Stimulated activated CD8-positive, alpha-beta memory T cell treated with anti-CD3 and anti-CD28 coated beads, Interleukin-7, amount 100 ng/mL, for 4 hours (primary cell): ENCODE data around the gene MAP3K6.
"Not testable (repeated sequence)": the region's sequence is repeated elsewhere in the genome, so short reads cannot be mapped to it uniquely, and the experiment has no call there.

Experiments
- DNase-seq, 2 donors: peaks; one replicate each; pipeline ENCODE4 v3.0.0-alpha.2; 2020; ENCODE audit warnings: low read depth in 2 of 2

MAP3K6 gene, protein sequence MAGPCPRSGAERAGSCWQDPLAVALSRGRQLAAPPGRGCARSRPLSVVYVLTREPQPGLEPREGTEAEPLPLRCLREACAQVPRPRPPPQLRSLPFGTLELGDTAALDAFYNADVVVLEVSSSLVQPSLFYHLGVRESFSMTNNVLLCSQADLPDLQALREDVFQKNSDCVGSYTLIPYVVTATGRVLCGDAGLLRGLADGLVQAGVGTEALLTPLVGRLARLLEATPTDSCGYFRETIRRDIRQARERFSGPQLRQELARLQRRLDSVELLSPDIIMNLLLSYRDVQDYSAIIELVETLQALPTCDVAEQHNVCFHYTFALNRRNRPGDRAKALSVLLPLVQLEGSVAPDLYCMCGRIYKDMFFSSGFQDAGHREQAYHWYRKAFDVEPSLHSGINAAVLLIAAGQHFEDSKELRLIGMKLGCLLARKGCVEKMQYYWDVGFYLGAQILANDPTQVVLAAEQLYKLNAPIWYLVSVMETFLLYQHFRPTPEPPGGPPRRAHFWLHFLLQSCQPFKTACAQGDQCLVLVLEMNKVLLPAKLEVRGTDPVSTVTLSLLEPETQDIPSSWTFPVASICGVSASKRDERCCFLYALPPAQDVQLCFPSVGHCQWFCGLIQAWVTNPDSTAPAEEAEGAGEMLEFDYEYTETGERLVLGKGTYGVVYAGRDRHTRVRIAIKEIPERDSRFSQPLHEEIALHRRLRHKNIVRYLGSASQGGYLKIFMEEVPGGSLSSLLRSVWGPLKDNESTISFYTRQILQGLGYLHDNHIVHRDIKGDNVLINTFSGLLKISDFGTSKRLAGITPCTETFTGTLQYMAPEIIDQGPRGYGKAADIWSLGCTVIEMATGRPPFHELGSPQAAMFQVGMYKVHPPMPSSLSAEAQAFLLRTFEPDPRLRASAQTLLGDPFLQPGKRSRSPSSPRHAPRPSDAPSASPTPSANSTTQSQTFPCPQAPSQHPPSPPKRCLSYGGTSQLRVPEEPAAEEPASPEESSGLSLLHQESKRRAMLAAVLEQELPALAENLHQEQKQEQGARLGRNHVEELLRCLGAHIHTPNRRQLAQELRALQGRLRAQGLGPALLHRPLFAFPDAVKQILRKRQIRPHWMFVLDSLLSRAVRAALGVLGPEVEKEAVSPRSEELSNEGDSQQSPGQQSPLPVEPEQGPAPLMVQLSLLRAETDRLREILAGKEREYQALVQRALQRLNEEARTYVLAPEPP (N-terminal part only)

DNA sequence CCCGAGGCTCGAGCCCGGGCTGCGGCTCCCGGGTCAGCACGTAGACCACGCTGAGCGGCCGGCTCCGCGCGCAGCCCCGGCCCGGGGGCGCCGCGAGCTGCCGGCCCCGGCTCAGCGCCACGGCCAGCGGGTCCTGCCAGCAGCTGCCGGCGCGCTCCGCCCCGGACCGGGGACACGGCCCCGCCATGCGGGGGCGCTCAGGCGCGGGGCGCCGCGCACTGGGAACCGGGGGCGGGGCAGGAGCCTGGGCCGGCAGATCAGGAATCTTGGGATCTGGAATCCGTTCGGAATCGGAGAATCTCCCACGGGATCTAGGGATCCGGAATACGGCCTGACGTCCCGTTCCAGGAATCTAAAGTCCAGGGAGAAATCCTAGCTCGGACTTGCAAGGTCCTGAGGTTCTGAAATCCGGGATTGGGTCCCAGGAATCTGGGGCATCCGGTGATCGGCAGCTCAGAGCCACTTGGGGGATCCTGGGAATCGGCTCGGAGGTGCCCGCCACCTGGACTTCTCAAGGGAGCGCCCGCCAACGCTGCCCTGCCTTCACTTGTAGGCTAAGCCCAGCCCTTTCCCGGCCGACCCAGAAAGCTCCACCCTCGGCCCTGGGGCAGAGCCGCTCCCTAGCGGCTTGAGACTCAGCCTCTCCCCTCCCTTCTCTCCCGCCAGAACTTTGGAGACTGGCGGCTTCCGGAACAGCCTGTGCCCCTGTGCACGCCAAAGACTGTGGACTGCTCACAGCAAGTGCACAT lies at the start of gene MAP3K6:
Gene MAP3K6 (minus strand): TSS at position 551 of the 749 bp plus-strand sequence. CDS start 364 bp downstream, at position 187.
- DNase-seq, result no peak

DNA sequence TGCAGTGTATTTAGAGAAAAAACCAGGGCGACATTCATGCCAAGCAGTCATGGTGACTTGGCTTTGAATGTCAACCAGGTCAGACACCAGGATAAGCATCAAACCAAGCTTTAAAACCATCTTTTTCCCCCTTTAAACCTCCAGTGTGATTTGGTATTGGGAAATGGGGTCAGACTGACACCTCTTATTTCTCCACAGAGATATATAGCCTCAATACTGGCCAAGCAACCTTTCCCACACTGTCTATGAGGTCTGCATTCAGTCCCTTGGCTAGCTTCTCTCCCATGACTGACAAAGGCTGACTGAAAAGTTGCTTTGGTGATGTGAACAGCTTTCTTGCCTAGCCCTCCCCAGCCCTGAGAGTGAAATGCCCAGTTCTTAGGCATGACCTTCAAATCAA lies 47.3 kb upstream of the MAP3K6 start:
- no peak for DNase-seq

DNA sequence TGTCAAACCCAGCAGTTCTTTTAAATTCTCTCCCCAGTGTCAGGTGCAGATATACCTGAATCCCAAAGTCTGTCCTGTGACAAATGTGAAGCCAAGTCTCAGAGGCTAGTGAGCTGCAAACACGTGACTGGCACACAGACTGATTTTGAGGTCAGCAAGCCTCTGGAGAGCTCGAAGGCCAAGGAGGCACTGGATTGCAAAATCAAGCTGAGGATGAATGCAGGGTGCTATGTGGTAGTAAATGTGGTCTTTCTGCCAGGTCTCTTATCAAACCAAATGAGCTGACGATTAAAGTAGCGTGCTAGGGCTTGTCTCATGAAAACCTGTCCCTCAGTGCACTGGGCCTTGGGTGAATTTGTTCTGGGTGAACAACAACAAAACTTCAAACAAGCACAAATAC lies 46.2 kb upstream of the MAP3K6 start:
- no peak for DNase-seq

DNA sequence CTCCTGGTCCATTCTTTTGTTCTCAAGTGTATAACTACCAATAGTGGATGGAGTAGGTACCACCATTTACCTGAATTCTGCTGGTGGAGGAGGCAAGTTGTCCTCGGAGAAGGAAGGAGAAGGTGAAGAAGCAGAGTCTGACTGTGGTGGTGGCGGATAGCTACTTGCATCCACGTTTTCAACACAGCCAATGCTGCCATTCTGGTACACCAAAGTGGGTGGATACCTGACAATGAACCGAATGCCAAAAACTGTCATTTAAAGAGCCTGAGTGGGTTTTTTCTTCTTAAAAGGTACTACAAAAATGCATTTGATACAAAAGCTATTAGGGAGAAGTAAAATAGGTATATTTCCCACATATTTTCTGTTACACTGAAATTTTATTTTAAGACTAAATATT lies 45.7 kb upstream of the MAP3K6 start:
- no peak for DNase-seq

DNA sequence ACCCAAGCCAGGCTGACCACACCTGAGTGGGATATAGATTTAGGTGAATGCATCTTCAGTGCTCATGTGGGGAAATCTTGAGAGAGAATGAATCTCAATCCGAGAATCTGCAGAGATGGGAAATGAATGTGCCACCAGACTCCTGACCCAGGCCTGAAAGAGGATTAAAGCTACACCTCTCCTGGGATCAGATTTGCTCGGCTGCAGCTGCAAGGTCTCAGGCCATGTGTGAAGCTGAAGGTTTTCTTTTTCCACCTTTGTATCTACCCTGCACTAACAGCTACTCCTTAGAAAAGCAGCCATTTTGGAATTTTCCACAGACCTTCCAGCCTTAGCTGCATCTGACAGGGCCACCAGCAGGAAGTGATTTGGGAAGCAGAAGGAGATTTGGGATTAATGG lies 43.9 kb upstream of the MAP3K6 start:
- DNase-seq, result no peak

DNA sequence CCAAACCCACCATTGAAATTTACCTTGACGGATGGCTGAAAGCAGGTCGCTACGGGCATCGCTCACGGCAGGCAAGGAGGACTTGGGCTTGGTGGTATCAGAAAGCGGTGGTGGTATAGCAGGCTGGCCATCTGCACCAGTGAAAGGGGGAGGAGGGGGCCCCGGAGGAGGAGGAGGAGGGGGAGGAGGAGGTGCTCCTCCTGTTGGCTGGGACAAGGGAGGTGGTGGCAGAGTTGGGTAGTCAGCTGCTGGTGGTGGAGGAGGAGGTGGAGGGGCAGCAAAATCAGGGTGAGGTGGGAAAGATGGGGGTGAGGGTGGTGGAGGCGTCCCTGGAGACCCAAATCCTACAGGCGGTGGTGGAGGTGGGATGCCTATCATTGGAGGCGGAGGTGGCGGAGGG lies 42.9 kb upstream of the MAP3K6 start:
- no peak for DNase-seq

DNA sequence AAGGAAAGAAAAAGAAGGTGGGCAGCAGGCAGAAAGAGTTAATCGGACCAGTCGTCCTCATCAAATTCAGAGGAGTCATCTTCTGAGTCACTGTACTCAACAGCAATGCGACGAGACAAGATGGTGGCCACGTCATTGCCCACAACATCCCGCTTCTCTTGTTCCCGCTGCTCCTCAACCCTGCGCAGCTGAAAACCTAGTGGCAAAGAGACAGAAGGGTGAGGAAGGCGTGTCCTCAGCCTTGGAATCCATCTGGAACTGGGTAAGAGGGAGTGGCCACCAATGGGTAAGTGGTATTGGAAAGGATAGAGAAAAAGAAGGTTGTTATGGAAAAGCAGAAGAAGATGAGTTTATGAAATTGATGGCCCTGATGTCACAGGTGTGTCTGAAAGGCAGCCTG lies 41.4 kb upstream of the MAP3K6 start:
- no peak for DNase-seq

DNA sequence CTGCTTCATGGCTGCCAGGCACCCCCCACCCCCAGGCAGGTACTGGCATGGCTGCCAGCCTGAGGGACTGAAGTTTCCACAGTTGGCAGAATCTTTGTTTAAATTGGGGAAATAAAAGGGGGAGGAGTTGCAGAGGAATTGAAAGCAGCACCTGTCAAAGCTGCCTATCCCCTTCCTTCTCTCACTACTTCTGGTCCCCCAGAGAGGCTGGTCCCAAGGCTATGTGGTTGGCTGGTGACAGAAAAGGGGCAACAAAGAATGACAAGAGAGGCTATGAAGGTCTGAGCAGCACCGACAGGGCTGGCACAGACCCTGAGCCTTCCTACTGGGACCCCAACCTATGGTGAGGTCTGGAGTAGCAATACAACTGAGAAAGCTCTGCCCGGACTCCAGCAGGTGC lies 40.0 kb upstream of the MAP3K6 start:
- DNase-seq, result not testable (repeated sequence)

DNA sequence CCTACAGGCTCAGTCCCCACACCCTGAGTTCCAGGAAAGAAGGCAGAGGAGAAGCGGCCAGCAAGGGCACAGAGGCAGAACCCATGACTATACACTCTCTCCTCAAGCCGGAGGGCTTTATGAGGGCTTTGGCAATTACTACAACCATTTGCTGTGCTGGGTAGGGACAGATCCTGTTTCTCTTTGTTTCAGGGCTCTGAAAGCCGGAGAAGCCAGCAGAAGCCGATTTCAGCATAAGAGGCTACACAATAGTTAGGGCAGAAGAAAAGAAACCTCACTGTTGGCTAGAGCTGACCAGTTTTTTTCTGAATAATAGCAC lies 39.6 kb upstream of the MAP3K6 start:
- DNase-seq, result no peak

DNA sequence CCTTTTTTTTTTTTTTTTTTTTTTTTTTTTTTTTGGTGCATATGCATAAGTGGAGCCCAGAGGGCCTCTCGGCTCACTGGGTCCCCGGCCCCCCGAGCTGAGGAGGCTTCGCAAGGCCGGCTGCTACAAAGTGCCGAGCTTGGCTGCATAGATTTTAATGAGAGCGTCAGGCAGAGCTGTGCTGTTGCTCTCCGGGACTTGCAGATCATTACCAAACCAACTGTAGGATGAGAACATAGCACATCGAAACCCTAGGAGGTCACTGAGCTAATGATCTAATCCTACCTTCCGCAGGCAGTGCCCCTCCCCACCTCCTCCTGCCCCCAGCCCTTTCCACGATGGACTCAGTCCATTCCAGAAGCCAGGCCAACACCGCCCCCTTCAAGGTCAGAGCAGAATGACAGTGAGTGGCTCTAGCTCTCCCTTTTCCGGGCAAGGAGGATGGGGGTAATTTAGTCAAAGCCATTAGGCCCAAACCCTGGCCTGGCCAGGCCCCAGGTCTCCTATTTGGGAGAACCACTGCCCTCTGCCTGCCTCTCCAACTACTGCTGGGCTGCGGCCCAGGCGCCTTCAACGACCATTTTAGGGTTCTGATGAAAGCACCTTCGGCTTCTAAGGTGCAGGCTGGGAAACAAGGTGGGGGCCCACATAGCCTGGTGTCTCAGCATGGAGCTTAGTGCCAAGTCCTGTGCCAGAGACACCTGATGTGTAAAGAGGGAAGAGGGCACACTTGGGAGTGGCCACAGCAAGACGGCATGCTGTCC lies 39.0 kb upstream of the MAP3K6 start:
- not testable (repeated sequence) for DNase-seq

DNA sequence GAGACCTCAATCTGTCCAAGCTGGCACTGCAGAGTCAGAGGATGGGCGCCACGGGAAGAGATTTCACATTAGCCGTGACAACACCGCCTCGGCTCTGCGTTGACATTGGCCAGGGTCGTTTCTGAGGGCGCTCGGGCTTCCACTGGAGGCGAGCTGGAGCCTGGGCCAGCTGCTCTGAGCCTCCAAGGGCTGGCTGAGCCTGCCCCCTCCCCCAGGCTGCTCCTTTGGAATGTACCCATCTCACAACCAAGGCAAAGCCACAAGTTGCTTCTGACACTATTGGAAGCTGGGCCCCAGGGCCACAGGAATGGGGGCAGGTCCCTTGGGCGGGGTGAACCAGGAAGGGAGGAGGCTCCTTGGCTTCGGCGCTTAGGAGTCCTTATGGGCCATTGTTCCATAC lies 38.3 kb upstream of the MAP3K6 start:
- DNase-seq, result no peak

DNA sequence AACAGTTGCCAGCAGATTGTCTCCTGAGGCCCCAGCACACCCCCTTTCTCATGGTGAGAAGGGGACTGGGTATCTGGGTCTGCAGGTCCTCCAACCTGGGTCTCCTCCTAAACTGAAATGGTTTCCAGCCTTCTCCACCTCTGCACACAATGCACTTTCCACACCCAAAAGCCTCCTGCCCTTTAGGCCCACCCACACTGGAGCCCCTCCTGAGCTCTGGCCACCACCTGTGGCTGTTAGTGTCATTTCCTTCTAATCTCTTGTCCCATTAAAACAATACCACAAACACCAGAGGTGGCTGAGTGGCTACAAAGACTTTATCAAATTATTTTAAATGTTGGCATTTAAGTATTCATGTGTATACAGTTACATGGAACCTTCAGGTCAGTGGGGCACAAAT lies 37.2 kb upstream of the MAP3K6 start:
- no peak for DNase-seq

DNA sequence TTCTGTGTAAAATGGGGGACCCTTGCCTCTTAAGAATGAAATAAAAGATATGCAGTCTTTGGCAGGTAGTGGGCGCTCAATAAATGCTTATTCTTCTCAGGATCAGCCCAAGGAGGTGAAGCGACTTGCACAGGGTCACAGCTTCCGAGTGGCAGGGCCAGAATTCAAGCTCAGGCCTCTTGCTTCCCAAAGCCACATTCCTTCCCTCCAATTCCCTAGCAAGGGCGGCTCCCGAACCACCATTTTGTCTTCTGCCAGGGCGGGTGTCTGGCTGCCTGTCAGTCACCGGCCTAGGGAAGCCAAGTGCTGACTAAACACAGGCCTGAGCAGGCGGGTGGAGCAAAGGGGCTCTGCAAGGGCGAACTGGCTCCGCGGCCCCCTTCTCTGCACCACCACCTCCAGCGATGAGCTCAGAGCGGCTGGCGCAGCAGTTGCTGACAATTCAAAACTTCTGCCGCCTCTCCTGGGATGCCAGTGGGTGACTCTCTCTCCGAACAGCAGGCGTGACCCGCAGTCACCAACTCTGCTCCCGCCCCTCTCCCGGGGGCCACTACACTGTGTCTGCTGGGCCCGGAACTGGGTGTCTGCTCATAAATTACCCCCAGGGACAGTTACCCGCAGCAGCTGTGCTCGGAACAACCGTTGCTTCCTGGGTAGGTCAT lies 36.4 kb upstream of the MAP3K6 start:
- DNase-seq, result peak in 1 of 2 donors; percentile 32

DNA sequence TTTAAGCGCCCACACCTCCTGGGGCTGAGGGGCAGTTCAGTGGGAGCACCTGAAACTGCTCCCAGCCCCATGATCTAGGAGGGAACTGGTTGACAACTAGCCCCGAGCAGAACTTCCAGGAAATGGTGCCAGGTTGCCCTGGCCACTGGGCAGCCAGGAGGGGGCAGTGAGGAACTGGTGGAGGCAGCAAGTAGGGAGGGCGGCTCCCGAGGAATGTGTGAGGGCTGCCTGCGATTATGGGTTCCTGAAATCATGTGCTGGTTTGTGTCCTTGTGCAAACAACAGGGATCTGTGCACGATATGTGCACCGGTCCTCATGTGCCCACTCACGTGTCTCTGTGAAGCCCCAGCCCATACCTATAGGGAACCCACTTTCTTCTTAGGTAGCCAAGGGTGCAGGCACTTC lies 35.6 kb upstream of the MAP3K6 start:
- DNase-seq, result no peak

DNA sequence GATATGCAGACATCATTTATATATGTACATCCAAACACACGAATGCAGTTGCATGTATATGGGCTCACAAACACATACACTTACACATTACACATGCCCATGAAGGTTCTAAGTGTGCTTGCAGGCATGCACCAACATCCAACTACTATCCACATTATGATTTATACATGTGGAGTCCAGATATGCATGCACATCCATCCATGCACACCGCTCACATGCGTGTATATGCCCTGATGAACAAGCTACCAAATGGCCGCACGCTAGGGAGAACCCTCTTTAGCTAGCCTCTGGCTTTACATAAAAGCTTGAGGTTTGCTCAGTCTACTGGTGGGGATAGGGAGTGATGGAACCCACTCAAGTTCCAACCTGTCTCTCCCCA lies 34.2 kb upstream of the MAP3K6 start:
- DNase-seq, result no peak

DNA sequence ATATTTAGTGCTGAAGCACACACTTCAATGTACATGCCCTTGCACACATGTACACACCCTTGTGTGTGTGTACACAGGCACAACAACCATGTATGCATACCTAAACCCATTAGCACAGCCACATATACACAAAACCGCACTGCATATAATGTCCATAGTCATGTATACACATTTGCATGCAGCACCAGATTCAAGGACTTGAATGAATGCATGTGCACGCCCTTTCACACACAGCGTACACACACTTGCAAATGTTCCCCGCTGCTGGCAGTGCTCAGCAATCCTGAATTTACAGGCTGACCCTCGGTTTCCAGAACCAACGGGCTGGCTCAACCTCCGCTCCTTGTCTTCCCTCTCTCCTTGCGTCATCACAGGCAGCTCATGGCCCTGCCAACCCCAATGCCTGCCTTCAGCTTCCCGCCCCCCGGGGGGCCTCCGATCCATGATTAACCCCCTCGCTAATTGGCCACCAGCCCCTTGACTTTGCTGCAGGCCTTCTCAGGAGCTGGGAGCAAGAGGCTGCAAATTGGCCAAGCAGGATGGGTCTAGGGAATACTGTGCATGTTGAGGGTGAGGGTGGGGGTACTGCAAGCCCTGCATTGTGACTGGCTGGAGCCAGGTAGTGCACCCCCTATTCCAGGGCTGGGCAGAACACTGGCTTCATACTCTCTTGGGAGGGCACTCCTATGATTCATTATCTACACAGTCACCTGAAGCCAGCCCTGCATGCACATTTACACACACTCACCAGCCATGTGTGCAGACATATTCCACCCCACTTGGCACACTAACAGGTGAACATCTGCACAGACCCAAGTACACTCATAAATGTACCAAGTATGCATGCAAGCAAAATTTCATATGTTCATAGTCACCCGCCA lies 33.6 kb upstream of the MAP3K6 start:
- DNase-seq, result no peak

DNA sequence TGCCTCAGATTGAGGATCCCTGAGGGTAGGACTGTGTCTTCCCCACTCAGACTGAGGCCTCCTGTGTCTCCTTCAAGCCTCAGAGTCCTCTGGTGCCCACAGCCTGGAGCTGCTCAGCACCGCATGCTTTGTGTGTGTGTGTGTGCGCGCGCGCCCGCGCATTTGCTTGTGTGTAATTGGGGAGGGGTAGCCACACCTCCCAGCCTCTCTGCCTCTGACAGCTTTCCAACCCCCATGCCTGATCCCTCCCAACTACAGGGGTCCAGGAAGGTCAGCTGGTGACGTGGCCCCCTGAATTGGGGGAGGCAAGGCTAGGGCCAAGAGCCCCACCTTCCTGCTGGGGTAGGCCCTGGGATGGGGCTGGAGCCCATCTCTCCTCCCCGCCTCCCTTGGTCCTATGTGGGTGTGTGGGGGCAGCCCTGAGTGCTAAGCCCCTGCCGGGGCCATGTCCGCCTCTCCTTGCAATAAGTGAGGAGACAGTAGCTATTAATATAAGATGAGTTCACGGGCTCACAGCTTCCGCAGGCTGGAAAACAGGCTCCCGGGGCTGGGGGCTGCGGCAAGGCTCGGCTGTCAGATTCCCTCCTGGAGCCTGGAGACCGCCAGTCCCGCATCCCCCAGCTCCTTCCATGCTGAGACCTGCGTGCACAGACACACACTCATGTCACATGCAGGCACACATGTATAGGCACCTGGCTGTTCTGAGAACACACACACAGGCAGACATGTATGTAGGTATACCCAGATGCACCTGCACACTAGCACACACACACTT lies 32.7 kb upstream of the MAP3K6 start:
- no peak for DNase-seq

DNA sequence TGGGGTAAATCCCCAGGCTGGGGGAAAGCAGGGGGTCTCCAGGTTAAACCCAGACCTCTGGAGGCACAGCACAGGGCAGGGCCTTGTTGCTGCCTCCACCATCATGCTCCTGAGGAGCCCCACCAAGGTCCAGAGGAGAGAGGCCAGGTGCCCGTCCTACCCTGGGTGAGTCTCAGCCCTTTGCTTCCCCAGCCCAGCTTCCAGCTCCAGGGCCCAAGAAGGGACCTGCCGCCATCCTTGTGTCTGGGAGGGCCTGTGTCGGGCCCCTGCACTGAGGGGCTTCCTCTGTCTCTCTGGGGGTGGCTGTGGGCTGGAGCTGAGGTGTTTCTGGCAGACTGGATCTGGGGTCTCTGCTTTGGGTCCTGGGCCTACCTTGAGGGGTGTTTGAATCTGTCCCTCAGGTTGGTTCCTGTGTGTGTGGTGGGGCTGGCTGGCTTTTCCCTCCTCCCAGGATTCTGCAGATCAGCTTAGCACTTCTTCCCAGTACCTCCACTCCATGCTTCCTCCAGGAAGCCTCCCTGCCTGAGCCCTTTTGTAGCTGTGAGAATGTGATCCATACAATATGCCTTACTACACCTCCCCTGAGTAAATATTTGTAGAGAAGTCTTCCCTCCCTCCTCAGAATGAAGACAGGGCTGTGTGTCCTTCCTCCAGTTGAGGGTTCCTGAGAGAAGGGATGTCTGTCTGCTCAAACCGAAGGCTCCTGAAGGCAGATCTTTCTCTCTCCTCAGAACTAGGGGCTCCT lies 31.8 kb upstream of the MAP3K6 start:
- no peak for DNase-seq
